Neural cell (in vitro differentiated cells): ENCODE measurements around the gene STAB1. TPM values are rescaled to one million over a fixed set of nuclear protein-coding genes. Genes with fewer than 3 reads are reported as not detected.

Source experiments
- H2AFZ ChIP-seq: fragments of 200-600, 300-800 bp; sonication (generic), shearing (Covaris generic); 2 replicates; pipeline ENCODE4 v1.6.0; 2014; ENCODE audit warnings: low read depth, mild to moderate bottlenecking, antibody characterized with exemption, low read length, moderate library complexity
- H3F3A ChIP-seq: fragments of 200-600 bp; shearing (Covaris generic); 2 replicates; pipeline ENCODE4 v1.6.1; 2016; ENCODE audit warnings: mild to moderate bottlenecking, moderate library complexity, mixed read lengths, antibody characterized with exemption, low read length; ENCODE audit not compliant: insufficient read depth, poor library complexity, severe bottlenecking
- H3K27ac ChIP-seq: fragments of 200-600, 300-800 bp; sonication (generic), shearing (Covaris generic); 2 replicates; pipeline ENCODE4 v1.5.1; 2014; ENCODE audit warnings: mild to moderate bottlenecking, low read length, moderate library complexity
- H3K27me3 ChIP-seq: fragments of 300-800, 200-600 bp; sonication (generic), shearing (Covaris generic); 2 replicates; pipeline ENCODE4 v1.6.0; 2014; ENCODE audit warnings: mild to moderate bottlenecking, low read depth, low read length, moderate library complexity; ENCODE audit not compliant: insufficient read depth
- H3K36me3 ChIP-seq: fragments of 300-800, 200-600 bp; sonication (generic), shearing (Covaris generic); 2 replicates; pipeline ENCODE4 v1.5.1; 2014; ENCODE audit warnings: mild to moderate bottlenecking, antibody characterized with exemption, low read length, moderate library complexity; ENCODE audit not compliant: insufficient read depth
- H3K4me2 ChIP-seq: fragments of 300-800, 200-600 bp; sonication (generic), shearing (Covaris generic); 2 replicates; pipeline ENCODE4 v1.6.0; 2014; ENCODE audit warnings: mild to moderate bottlenecking, low read length
- H3K4me3 ChIP-seq: fragments of 300-800, 200-600 bp; sonication (generic), shearing (Covaris generic); 2 replicates; pipeline ENCODE4 v1.5.1; 2014; ENCODE audit warnings: mild to moderate bottlenecking, low read length, moderate library complexity
- H3K79me2 ChIP-seq: fragments of 200-600 bp; shearing (Covaris generic); replicated peaks from 2 replicates; pipeline ENCODE4 v1.6.0; 2014; ENCODE audit warnings: mild to moderate bottlenecking, low read length, moderate library complexity; ENCODE audit not compliant: insufficient read depth
- H3K9ac ChIP-seq: fragments of 300-800, 200-600 bp; sonication (generic), shearing (Covaris generic); 2 replicates; pipeline ENCODE4 v1.6.1; 2016; ENCODE audit warnings: mild to moderate bottlenecking, low read length, mixed read lengths
- H3K9me2 ChIP-seq: fragments of 200-600 bp; shearing (Covaris generic); 2 replicates; pipeline ENCODE4 v1.6.1; 2016; ENCODE audit warnings: mild to moderate bottlenecking, low read length, mixed read lengths; ENCODE audit not compliant: insufficient read depth
- H3K9me3 ChIP-seq: fragments of 200-600, 300-800 bp; sonication (generic), shearing (Covaris generic); 2 replicates; pipeline ENCODE4 v1.6.1; 2016; ENCODE audit warnings: mild to moderate bottlenecking, mixed run types, low read length, moderate library complexity, mixed read lengths
- H4K20me1 ChIP-seq: fragments of 200-600 bp; shearing (Covaris generic); 2 replicates; pipeline ENCODE4 v1.6.1; 2016; ENCODE audit warnings: mild to moderate bottlenecking, mixed run types; ENCODE audit not compliant: insufficient read depth
- CTCF ChIP-seq: fragments of 450-650 bp; IDR thresholded peaks from 2 replicates; pipeline ENCODE4 v1.5.1; 2014; ENCODE audit warnings: antibody characterized with exemption, mild to moderate bottlenecking, moderate library complexity; ENCODE audit not compliant: poor library complexity, severe bottlenecking
- EP300 ChIP-seq: fragments of 450-650 bp; conservative IDR thresholded peaks from 2 replicates; pipeline ENCODE4 v1.6.1; 2014; ENCODE audit warnings: antibody characterized with exemption, mild to moderate bottlenecking, moderate library complexity; ENCODE audit not compliant: poor library complexity, severe bottlenecking
- EZH2 ChIP-seq: fragments of 200-600, 300-800 bp; shearing (Covaris generic), sonication (generic); IDR thresholded peaks from 2 replicates; pipeline ENCODE4 v1.6.1; 2014; ENCODE audit warnings: antibody characterized with exemption, low read length, borderline replicate concordance, mild to moderate bottlenecking; ENCODE audit not compliant: insufficient read depth, poor library complexity, severe bottlenecking
- MXI1 ChIP-seq: fragments of 450-650 bp; conservative IDR thresholded peaks from 2 replicates; pipeline ENCODE4 v1.6.1; 2014; ENCODE audit warnings: antibody characterized with exemption, mild to moderate bottlenecking; ENCODE audit not compliant: poor library complexity, severe bottlenecking
- POLR2AphosphoS5 ChIP-seq: IDR thresholded peaks from 2 replicates; pipeline ENCODE4 v1.6.1; 2012
- RAD21 ChIP-seq: fragments of 450-650 bp; conservative IDR thresholded peaks from 2 replicates; pipeline ENCODE4 v1.6.1; 2014; ENCODE audit warnings: antibody characterized with exemption, mild to moderate bottlenecking, moderate library complexity
- REST ChIP-seq: IDR thresholded peaks from 2 replicates; pipeline ENCODE4 v1.6.1; 2012; ENCODE audit warnings: borderline replicate concordance
- SMC3 ChIP-seq: fragments of 450-650 bp; conservative IDR thresholded peaks from 2 replicates; pipeline ENCODE4 v1.6.1; 2014; ENCODE audit warnings: antibody characterized with exemption, mild to moderate bottlenecking, moderate library complexity; ENCODE audit not compliant: poor library complexity
- TAF1 ChIP-seq: IDR thresholded peaks from 2 replicates; pipeline ENCODE4 v1.6.1; 2012; ENCODE audit warnings: low read depth
- polyA plus RNA-seq: library from polyadenylated mRNA; depleted of rRNA; stranded (reverse); fragments of >200 nt; gene quantifications from 2 replicates; pipeline ENCODE4 v1.2.3, GENCODE V29; 2014

STAB1 gene
- polyA plus RNA-seq, 1 donor from 2014 or later = 0.28 TPM

GRCh38 chr3:52511509-52511908 is 16.4 kb downstream of the STAB1 start:
- Histone ChIP-seq H3K4me2 (no peak overlapping the region), H3K79me2 (no peaks in the 10 kb centered on the region), H3K27me3 (no peaks in the 10 kb centered on the region), H3K9me3 (no peaks in the 10 kb centered on the region), H3K4me3 (no peak overlapping the region), H3K9me2 (no peaks in the 10 kb centered on the region), H4K20me1 (no peaks in the 10 kb centered on the region), H3K36me3 (no peaks in the 10 kb centered on the region), H2AFZ (no peak overlapping the region), H3K27ac (no peak overlapping the region), H3F3A (no peaks in the 10 kb centered on the region), H3K9ac (no peak overlapping the region)
- TF ChIP-seq EZH2 (no peak), MXI1 (no peak), REST (no peak), EP300 (no peak), SMC3 (no peak), RAD21 (no peak), POLR2AphosphoS5 (no peak), TAF1 (no peak), CTCF (no peak)

- H3F3A ChIP-seq = no peaks in the 10 kb centered on the region
- H3K79me2 ChIP-seq = no peaks in the 10 kb centered on the region
- TF ChIP-seq MXI1 (no peak), EP300 (no peak), POLR2AphosphoS5 (no peak), EZH2 (no peak), SMC3 (no peak), REST (no peak), RAD21 (no peak), TAF1 (no peak), CTCF (no peak)
- no peaks in the 10 kb centered on the region for H3K36me3 ChIP-seq
- H3K9me3 ChIP-seq = no peaks in the 10 kb centered on the region
- no peak overlapping the region for H3K4me3 ChIP-seq
- no peaks in the 10 kb centered on the region for H4K20me1 ChIP-seq
- H3K27me3 ChIP-seq = no peaks in the 10 kb centered on the region
- no peak overlapping the region for H2AFZ ChIP-seq
- no peak overlapping the region for H3K4me2 ChIP-seq
- H3K9me2 ChIP-seq = no peaks in the 10 kb centered on the region
- H3K27ac ChIP-seq = no peak overlapping the region
- H3K9ac ChIP-seq = no peak overlapping the region
These were observed 17.0 kb downstream of the STAB1 start for GRCh38 chr3:52512105-52512504.
